ENCODE results near the gene TSPAN18. TPM values are rescaled to one million over a fixed set of nuclear protein-coding genes. Genes with fewer than 3 reads are reported as not detected.

TSPAN18 gene
- total RNA-seq, 2 experiments from 2014 or later: 7.3 to 8.4 TPM

GRCh38 chr11:44798607-44798972, 71.8 kb downstream of the TSPAN18 start:
- H3K9me3 Mint-ChIP-seq: no peaks in the 10 kb centered on the region
- no peak overlapping the region for H3K4me3 Mint-ChIP-seq
- intact Hi-C loops (cut with micrococcal nuclease): no loop called here
- no peaks in the 10 kb centered on the region for H3K4me1 Mint-ChIP-seq (ENCODE audit: low read depth)
- H3K36me3 Mint-ChIP-seq (ENCODE audit: low read depth): peaks cover 2% of the 10 kb centered on the region
- no peak overlapping the region for H3K27ac Mint-ChIP-seq
- CTCF ChIA-PET: no interaction called here
- H3K27me3 Mint-ChIP-seq (ENCODE audit: low read depth): no peaks in the 10 kb centered on the region
- DNase-seq: no peak

- Mint-ChIP-seq H3K27ac (no peak overlapping the region), H3K4me1 (ENCODE audit: low read depth) (no peaks in the 10 kb centered on the region), H3K9me3 (no peaks in the 10 kb centered on the region), H3K36me3 (ENCODE audit: low read depth) (peaks cover 2% of the 10 kb centered on the region), H3K27me3 (ENCODE audit: low read depth) (no peaks in the 10 kb centered on the region), H3K4me3 (no peak overlapping the region)
- intact Hi-C loops (cut with micrococcal nuclease): no loop called here
- DNase-seq: no peak
- CTCF ChIA-PET: no interaction called here
Observed at GRCh38 chr11:44799012-44799411, 72.2 kb downstream of the TSPAN18 start.

- no peaks in the 10 kb centered on the region for H3K27me3 Mint-ChIP-seq (ENCODE audit: low read depth)
- no peak overlapping the region for H3K27ac Mint-ChIP-seq
- no peak for DNase-seq
- no peaks in the 10 kb centered on the region for H3K9me3 Mint-ChIP-seq
- H3K4me1 Mint-ChIP-seq (ENCODE audit: low read depth): no peaks in the 10 kb centered on the region
- intact Hi-C loops (cut with micrococcal nuclease): no loop called here
- CTCF ChIA-PET: no interaction called here
- no peak overlapping the region for H3K4me3 Mint-ChIP-seq
- peaks cover 2% of the 10 kb centered on the region for H3K36me3 Mint-ChIP-seq (ENCODE audit: low read depth)
Observed at GRCh38 chr11:44802347-44802746, 75.6 kb downstream of the TSPAN18 start.

GRCh38 chr11:44803009-44803408, 76.2 kb downstream of the TSPAN18 start:
- CTCF ChIA-PET: no interaction called here
- no peak overlapping the region for H3K4me3 Mint-ChIP-seq
- no peaks in the 10 kb centered on the region for H3K27me3 Mint-ChIP-seq (ENCODE audit: low read depth)
- H3K36me3 Mint-ChIP-seq (ENCODE audit: low read depth): peaks cover 2% of the 10 kb centered on the region
- DNase-seq: no peak
- intact Hi-C loops (cut with micrococcal nuclease): no loop called here
- no peaks in the 10 kb centered on the region for H3K9me3 Mint-ChIP-seq
- no peaks in the 10 kb centered on the region for H3K4me1 Mint-ChIP-seq (ENCODE audit: low read depth)
- no peak overlapping the region for H3K27ac Mint-ChIP-seq

GRCh38 chr11:44804449-44805437, 78.0 kb downstream of the TSPAN18 start:
- DNase-seq: no peak
- Mint-ChIP-seq H3K4me3 (no peak overlapping the region), H3K27ac (no peak overlapping the region), H3K4me1 (ENCODE audit: low read depth) (no peaks in the 10 kb centered on the region), H3K27me3 (ENCODE audit: low read depth) (no peaks in the 10 kb centered on the region), H3K9me3 (no peaks in the 10 kb centered on the region), H3K36me3 (ENCODE audit: low read depth) (no peaks in the 10 kb centered on the region)
- intact Hi-C loops (cut with micrococcal nuclease): no loop called here
- CTCF ChIA-PET: interaction anchor here (0.8 to 1.2 kb wide), 3 partner anchors 12 to 107 kb away, joined by 3 read pairs; no protein-coding TSS in a partner anchor

- no peak for DNase-seq
- no peaks in the 10 kb centered on the region for H3K9me3 Mint-ChIP-seq
- CTCF ChIA-PET: interaction anchor here (1.2 kb wide), 1 partner anchor 12 kb away, joined by 3 read pairs; no protein-coding TSS in a partner anchor
- H3K4me3 Mint-ChIP-seq: no peak overlapping the region
- no peaks in the 10 kb centered on the region for H3K36me3 Mint-ChIP-seq (ENCODE audit: low read depth)
- H3K4me1 Mint-ChIP-seq (ENCODE audit: low read depth): no peaks in the 10 kb centered on the region
- no peak overlapping the region for H3K27ac Mint-ChIP-seq
- intact Hi-C loops (cut with micrococcal nuclease): no loop called here
- no peaks in the 10 kb centered on the region for H3K27me3 Mint-ChIP-seq (ENCODE audit: low read depth)
Observed at GRCh38 chr11:44805596-44805995, 78.8 kb downstream of the TSPAN18 start.

- H3K27me3 Mint-ChIP-seq (ENCODE audit: low read depth): no peaks in the 10 kb centered on the region
- intact Hi-C loops (cut with micrococcal nuclease): no loop called here
- DNase-seq: no peak
- H3K4me1 Mint-ChIP-seq (ENCODE audit: low read depth): peaks cover 3% of the 10 kb centered on the region
- CTCF ChIA-PET: no interaction called here
- no peaks in the 10 kb centered on the region for H3K9me3 Mint-ChIP-seq
- H3K4me3 Mint-ChIP-seq: no peak overlapping the region
- H3K36me3 Mint-ChIP-seq (ENCODE audit: low read depth): peaks cover under 1% of the 10 kb centered on the region
- H3K27ac Mint-ChIP-seq: no peak overlapping the region
Observed at GRCh38 chr11:44808053-44808753, 81.4 kb downstream of the TSPAN18 start.

- peaks cover 4% of the 10 kb centered on the region for H3K4me1 Mint-ChIP-seq (ENCODE audit: low read depth)
- peaks cover 3% of the 10 kb centered on the region for H3K36me3 Mint-ChIP-seq (ENCODE audit: low read depth)
- no peaks in the 10 kb centered on the region for H3K9me3 Mint-ChIP-seq
- no peak overlapping the region for H3K27ac Mint-ChIP-seq
- no peaks in the 10 kb centered on the region for H3K27me3 Mint-ChIP-seq (ENCODE audit: low read depth)
- DNase-seq: no peak
- no peak overlapping the region for H3K4me3 Mint-ChIP-seq
- intact Hi-C loops (cut with micrococcal nuclease): no loop called here
- CTCF ChIA-PET: no interaction called here
Observed at GRCh38 chr11:44809283-44809682, 82.5 kb downstream of the TSPAN18 start.

GRCh38 chr11:44811841-44812448, 85.2 kb downstream of the TSPAN18 start:
- Mint-ChIP-seq H3K4me1 (ENCODE audit: low read depth) (peaks cover 6% of the 10 kb centered on the region), H3K27ac (no peak overlapping the region), H3K27me3 (ENCODE audit: low read depth) (no peaks in the 10 kb centered on the region), H3K4me3 (no peak overlapping the region), H3K9me3 (no peaks in the 10 kb centered on the region), H3K36me3 (ENCODE audit: low read depth) (peaks cover 5% of the 10 kb centered on the region)
- CTCF ChIA-PET: interaction anchor here (1.0 kb wide), 1 partner anchor 12 kb away, joined by 3 read pairs; no protein-coding TSS in a partner anchor
- intact Hi-C loops (cut with micrococcal nuclease): no loop called here
- no peak for DNase-seq

- intact Hi-C loops (cut with micrococcal nuclease): no loop called here
- DNase-seq: no peak
- no peak overlapping the region for H3K4me3 Mint-ChIP-seq
- no peaks in the 10 kb centered on the region for H3K9me3 Mint-ChIP-seq
- CTCF ChIA-PET: interaction anchor here (1.0 kb wide), 1 partner anchor 10 kb away, joined by 3 read pairs; no protein-coding TSS in a partner anchor
- peaks cover 5% of the 10 kb centered on the region for H3K36me3 Mint-ChIP-seq (ENCODE audit: low read depth)
- H3K4me1 Mint-ChIP-seq (ENCODE audit: low read depth): peaks cover 6% of the 10 kb centered on the region
- no peak overlapping the region for H3K27ac Mint-ChIP-seq
- H3K27me3 Mint-ChIP-seq (ENCODE audit: low read depth): no peaks in the 10 kb centered on the region
Observed at GRCh38 chr11:44812971-44813370, 86.2 kb downstream of the TSPAN18 start.

- H3K9me3 Mint-ChIP-seq: no peaks in the 10 kb centered on the region
- peaks cover 5% of the 10 kb centered on the region for H3K36me3 Mint-ChIP-seq (ENCODE audit: low read depth)
- no peak overlapping the region for H3K4me3 Mint-ChIP-seq
- CTCF ChIA-PET: no interaction called here
- no peak for DNase-seq
- peaks cover 6% of the 10 kb centered on the region for H3K4me1 Mint-ChIP-seq (ENCODE audit: low read depth)
- no peak overlapping the region for H3K27ac Mint-ChIP-seq
- no peaks in the 10 kb centered on the region for H3K27me3 Mint-ChIP-seq (ENCODE audit: low read depth)
- intact Hi-C loops (cut with micrococcal nuclease): no loop called here
Observed at GRCh38 chr11:44813401-44813800, 86.6 kb downstream of the TSPAN18 start.

GRCh38 chr11:44814881-44815592, 88.3 kb downstream of the TSPAN18 start:
- H3K4me1 Mint-ChIP-seq (ENCODE audit: low read depth): peaks cover 6% of the 10 kb centered on the region
- no peaks in the 10 kb centered on the region for H3K27me3 Mint-ChIP-seq (ENCODE audit: low read depth)
- no peak overlapping the region for H3K4me3 Mint-ChIP-seq
- peaks cover 5% of the 10 kb centered on the region for H3K36me3 Mint-ChIP-seq (ENCODE audit: low read depth)
- intact Hi-C loops (cut with micrococcal nuclease): no loop called here
- no peaks in the 10 kb centered on the region for H3K9me3 Mint-ChIP-seq
- no peak overlapping the region for H3K27ac Mint-ChIP-seq
- CTCF ChIA-PET: interaction anchor here (1.0 kb wide), 1 partner anchor 39 kb away, joined by 3 read pairs; no protein-coding TSS in a partner anchor
- DNase-seq: no peak

Measured in activated naive CD4-positive, alpha-beta T cell treated with anti-CD3 and anti-CD28 coated beads for 36 hours (primary cell).